GM20431 (cell line): ENCODE measurements around the gene MB21D2.

Experiments used
- in situ Hi-C: fragments of 300-500 bp; cut with MseI, MboI; formaldehyde crosslinking; loops from one replicate; pipeline ENCODE4 v1.15.0; 2020; ENCODE audit warnings: low sequenced_read_pairs; ENCODE audit not compliant: unreplicated experiment

MB21D2 gene

DNA sequence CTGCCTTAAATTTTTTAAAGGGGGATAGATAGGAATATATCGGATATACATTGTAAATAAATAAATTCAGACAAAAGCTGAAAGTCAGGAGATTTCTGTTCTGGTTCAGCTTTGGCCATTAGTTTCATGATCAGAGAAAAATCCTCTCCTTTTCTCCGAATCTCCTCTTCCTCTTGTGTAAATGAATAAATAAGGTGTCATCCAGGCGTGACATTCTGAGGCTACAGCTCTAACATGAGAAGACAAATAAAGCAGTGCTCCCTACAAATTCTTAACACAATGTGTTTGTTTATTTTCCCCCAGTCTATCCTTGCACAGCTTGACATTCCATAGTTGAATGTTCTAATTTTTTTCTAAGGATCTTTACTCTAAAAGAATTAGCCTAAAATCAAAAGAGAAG lies 9.4 kb upstream of the MB21D2 start:
- in situ Hi-C loops = no loop called here

DNA sequence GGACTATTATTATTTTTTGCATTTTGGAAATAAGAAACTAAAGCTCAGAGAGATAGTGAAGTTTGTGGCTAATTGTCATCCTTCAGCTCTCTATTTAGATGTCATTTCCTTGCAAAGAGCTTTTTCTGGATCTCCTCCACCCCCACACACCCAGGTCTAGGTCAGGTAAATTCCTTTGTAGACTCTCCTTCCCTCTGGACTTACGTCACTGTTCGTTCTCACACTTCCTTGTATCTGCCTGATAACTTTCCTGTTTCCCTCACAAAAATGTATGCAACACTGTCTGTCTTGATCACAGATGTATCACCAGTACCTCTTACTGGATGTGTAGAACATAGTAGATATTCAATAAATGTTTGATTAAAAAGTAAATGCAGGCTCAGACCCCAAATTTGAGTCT lies 6.1 kb upstream of the MB21D2 start:
- in situ Hi-C loops = loop anchor here (25.0 kb wide), 1 partner anchor 111 kb away; no protein-coding TSS in a partner anchor

DNA sequence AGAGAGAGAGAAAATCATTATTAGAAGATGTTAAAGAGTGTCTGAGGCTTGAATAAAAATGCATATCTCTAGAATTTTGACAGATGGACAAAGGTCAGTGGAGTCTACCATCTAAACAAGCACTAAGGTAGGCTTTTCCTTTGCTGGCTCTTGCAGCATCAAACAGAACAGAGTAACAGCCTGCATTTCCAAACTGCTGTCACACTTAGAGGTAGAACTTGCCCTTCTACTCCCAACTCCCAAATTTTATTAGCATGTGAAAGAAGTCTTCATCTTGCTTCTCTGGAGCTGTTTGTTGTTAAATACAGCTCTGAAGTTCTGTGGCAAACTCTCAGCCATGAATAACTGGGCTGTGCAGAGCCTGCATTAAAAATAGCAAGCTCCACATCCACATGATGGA lies 4.1 kb upstream of the MB21D2 start:
- in situ Hi-C loops = loop anchor here (25.0 kb wide), 1 partner anchor 109 kb away; no protein-coding TSS in a partner anchor

DNA sequence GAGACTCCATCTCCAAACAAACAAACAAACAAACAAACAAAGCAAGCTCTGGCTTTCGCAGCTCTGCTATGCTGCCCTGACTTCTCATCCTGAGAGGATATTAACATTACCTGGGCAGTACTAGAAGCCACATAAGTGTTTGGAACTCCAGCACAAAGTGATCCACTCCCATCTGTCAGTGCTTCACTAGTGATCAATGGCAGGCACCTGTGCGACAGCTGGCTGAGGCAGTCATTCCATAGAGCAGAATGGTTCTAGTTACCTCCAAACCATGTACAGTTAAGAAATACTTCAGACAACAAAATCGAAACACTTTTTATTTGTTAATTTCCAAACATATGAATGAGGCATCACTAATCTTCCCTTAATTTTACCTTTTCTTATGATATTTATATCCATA lies 2.8 kb upstream of the MB21D2 start:
- in situ Hi-C loops = loop anchor here (25.0 kb wide), 1 partner anchor 108 kb away; no protein-coding TSS in a partner anchor

DNA sequence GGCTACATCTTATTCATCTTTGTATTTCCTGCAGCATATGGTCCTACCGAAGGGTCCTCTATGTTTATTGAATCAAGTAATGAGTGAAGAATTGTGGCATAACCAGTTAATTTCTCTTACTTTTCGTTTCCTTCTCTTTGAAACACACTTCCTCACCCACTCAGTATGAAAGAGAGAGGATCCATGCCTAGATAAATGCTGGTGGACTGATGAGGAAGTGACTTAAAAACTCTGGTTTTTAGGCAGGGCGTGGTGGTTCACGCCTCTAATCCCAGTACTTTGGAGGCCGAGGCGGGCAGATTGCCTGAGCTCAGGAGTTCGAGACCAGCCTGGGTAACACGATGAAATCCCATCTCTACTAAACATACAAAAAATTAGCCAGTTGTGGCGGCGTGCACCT lies 2.2 kb upstream of the MB21D2 start:
- in situ Hi-C loops = loop anchor here (25.0 kb wide), 1 partner anchor 108 kb away; no protein-coding TSS in a partner anchor

DNA sequence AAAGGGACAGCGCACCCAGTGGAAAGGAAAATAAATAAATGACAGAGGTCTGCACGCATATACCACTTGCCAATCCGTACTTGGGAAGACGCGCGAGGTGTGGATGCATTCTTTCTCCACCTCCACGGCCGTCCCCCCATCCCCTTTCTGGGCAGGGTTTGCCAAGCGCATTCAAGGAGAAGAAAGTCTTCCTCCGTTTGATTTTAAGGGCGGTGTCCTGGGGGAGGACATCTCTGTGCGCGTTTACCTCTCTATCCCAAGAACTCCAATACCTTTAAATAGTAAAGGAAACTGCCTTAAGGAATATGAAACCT lies 576 bp upstream of the MB21D2 start:
- in situ Hi-C loops = loop anchor here (25.0 kb wide), 1 partner anchor 106 kb away; no protein-coding TSS in a partner anchor

DNA sequence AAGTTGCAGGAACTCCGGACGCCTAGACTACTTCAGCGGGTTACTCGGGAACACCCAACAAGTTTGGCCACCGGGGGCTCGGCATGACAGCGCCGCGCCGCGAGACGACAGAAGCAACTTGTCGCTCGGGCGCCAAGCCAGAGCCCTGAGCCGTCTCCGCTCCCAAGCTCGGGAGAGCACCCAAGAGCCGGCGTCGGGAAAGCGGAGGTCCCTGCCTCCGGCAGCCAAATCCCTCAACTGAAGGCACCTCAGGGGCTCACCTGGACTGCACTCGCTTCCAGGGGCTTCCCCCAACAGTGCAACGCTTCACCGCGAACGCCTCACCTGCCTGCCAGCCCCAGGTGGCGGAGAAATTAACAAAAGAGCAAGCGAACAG lies 640 bp downstream of the MB21D2 start:
- in situ Hi-C loops = loop anchor here (25.0 kb wide), 1 partner anchor 105 kb away; no protein-coding TSS in a partner anchor

DNA sequence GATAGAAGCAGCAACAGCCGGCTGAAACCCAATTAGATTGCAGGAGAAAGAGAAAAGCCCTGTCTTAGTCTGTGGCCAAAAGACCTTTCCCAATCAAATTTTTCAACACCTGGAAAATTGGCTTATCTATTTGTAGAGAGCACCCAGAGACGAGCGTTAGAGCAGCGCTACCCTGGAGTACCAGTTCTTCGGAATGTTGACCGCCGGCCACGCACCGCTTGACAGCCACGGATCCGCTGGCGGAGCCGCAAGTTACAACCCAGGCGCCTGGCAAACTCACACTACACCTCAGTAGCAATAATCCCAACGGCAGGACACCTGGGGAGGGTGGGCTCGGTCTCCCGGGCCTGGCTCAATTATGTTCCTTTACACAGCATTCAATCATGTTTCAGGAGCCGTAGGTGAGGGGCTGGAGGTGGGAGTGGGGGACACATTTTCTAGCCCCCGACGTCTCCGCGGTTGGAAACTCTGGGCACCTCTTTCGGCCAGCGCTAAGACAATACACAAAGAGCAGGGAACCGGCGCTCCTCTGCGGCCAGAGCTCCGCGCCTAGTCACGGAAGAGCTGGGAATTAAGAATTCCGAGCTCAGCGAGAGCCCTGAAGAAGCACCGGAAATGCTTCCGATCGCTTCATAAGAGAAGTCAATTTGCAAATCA lies 1.2 kb downstream of the MB21D2 start:
- in situ Hi-C loops = loop anchor here (25.0 kb wide), 1 partner anchor 104 kb away; no protein-coding TSS in a partner anchor

DNA sequence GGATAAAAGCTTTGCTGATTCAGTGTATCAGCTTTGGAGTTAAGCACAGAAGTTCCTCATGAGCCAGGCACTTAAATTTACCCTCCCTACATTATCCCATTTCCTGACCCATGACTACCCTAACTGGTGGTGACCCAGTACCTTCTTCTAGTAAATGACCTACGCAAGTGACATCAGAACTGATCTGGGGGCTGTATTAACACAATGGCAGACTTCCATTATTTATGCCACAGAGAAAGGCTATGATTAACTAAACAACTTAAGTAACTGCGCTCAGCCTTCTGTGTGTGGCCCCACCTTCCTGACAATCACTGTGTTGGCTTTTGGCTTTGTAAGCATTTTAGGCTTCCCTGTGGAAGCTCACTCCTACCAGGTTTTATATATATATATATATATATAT lies 1.9 kb downstream of the MB21D2 start:
- in situ Hi-C loops = loop anchor here (25.0 kb wide), 1 partner anchor 103 kb away; no protein-coding TSS in a partner anchor

DNA sequence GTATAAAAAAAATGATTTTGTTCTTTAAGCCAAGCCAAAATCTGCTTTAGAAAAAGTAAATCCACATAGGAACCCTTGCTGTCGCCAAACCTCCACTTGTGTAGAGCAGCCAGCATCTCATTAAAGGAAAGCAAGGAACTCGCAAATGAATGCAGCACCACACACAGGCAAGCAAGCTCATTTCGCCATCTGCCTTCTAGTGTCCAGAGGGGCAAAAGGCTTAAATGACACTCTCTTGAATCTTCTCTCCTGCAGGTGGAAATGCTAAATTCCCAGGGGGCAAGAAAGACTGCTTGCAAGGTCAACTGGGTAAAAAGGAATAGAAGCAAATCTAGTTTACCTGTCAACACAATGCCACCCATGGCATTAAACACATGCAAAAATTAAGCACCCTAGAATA lies 2.4 kb downstream of the MB21D2 start:
- in situ Hi-C loops = loop anchor here (25.0 kb wide), 1 partner anchor 103 kb away; no protein-coding TSS in a partner anchor

DNA sequence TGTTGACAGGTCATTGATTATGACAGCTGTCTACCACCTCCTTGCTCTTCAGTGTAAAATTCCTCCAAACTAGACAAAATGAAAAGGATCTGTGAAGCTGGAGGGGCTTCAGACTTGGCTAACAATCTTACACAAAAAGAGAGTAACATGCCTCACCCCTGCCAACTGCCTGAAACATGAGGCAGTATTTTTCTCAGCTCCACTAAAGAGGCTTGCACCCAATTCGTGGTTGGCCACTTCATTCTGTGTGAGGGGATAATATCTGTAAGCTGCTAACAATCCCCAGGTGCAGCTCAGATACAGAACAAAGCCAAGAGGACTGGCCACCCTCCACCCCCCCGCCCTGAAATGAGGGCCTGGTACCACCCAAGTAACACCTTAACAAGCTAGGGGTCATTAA lies 2.8 kb downstream of the MB21D2 start:
- in situ Hi-C loops = loop anchor here (25.0 kb wide), 1 partner anchor 103 kb away; no protein-coding TSS in a partner anchor

DNA sequence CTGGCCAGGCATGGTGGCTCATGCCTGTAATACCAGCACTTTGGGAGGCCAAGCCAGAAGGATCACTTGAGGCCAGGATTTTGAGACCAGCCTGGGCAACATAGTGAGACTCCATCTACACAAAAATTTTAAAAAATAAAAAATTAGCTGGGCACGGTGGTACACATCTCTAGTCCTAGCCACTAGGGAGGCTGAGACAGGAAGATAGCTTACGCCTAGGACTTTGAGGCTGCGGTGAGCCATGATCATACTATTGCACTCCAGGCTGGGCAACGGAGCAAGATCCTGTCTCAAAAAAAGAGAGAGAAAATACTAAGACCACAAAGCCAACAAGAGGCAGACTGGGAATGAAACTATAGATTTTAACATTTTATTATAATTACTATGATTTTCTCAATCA lies 4.1 kb downstream of the MB21D2 start:
- in situ Hi-C loops = loop anchor here (25.0 kb wide), 1 partner anchor 101 kb away; no protein-coding TSS in a partner anchor

DNA sequence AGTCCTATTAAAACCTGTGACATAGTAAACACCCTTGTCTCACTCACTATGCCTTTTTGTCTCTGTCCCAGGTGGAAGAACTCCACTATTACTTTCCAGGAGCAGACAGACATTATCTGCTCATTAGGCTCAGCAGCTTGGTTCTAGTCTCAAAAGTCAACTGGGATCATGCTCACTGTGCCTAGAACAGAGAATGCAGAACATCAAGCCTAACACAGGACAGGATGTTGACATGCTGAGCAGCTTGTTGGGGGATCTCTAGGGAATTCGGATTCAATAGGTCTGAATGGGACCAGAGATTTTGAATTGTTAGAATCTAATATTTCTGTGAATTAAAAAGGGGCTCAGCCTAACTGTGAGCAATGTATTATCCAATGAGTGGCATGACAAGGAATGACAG lies 6.4 kb downstream of the MB21D2 start:
- in situ Hi-C loops = loop anchor here (25.0 kb wide), 1 partner anchor 99 kb away; no protein-coding TSS in a partner anchor

DNA sequence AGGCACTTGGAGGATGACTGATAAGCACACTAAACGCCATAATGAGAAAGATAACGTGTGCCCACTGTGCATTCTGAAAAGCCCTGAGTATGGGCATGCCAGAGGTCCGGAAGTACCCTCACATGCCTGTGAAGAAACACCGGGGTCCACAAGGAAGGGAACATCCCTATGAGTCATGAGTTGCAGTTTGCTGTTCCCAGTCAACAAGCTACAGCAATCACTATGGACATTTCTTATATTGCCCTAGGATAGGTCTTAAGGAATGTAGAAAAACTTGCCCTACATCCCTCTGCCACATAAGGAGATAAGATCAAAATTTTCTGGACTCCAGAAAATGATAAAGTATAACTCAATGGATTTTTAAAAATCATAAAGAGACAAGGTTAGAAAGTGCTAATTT lies 9.9 kb downstream of the MB21D2 start:
- in situ Hi-C loops = loop anchor here (25.0 kb wide), 1 partner anchor 95 kb away; no protein-coding TSS in a partner anchor

DNA sequence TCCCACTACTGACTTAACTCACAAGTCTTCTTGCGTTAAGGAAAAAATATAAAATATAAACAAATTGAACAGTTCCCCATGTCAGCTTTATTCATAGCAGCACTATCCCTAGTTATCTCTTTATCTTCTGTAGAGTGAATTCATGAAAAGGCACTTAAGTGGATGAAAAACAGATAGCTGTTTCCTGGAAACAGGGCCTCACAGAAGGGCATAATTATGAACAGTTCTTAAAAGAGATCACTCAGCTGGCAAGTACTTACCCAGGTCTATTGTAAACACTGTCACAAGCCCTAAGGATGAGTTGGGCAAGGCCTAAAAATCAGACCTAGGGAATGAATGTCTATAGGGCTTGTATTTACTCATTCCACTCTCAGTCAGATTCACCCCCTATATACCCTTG lies 10.7 kb downstream of the MB21D2 start:
- in situ Hi-C loops = loop anchor here (25.0 kb wide), 1 partner anchor 95 kb away; no protein-coding TSS in a partner anchor

DNA sequence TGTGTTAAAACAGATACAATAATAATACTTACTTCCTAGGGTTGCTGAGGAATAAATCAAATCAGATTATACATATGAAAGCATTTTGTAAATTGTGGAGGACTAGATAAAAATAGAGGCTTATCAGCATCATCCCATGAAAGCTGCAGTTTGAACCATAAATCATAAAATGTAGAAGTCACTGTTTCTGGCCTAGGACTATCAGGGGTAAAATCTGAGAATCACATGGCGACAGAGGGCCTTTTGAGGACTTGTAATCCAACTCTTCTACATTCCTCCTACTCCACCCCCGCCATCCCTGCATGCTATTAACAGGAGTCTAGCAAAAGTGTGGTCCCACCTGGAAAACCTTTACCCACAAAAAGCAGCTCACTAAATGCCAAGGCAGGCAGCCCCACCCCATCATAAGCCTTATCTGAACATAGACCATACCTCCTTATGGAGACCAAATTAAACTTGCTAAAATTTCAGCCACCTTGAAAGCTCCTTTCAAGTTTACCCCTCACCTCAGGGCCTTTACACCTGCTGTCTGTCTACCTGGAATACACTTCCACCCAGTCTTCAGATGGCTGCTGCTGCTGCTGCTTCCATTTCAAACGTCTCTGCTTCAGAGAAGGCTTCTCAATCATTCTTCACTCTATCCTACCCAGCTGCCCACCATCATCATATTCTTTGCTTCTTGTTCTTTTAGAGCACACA lies 11.5 kb downstream of the MB21D2 start:
- in situ Hi-C loops = loop anchor here (25.0 kb wide), 1 partner anchor 94 kb away; no protein-coding TSS in a partner anchor

DNA sequence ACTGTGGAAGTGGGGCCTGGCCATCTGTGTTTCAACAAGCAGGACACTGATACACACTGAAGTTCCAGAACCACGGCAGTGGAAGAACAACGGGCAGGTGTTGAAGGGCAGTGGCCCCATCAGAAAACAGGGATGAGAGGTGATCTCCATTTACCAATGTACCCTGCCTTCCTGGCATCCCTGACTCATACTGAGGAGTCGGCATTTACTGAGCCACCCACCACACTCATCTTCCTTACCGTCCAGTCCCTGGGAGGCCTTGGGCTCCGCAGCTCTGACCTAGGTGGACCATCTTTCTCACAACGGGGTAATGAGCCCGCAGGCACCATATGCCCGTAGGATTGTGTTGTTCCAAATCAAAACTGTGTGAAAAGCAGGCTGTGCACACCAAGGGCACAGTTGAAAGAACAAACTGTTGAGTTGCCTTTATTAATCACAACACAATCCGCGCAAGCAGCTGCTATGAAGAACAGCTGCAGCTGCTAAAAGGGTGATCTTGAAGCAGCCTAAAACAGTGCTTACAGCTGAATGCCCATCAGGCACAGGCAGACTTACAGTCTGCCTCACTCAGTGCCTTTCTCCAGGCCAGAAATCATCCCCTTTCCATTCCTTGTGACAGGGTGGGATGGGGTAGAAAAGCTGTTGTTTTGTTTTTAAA lies 12.9 kb downstream of the MB21D2 start:
- in situ Hi-C loops = loop anchor here (25.0 kb wide), 1 partner anchor 92 kb away; no protein-coding TSS in a partner anchor

DNA sequence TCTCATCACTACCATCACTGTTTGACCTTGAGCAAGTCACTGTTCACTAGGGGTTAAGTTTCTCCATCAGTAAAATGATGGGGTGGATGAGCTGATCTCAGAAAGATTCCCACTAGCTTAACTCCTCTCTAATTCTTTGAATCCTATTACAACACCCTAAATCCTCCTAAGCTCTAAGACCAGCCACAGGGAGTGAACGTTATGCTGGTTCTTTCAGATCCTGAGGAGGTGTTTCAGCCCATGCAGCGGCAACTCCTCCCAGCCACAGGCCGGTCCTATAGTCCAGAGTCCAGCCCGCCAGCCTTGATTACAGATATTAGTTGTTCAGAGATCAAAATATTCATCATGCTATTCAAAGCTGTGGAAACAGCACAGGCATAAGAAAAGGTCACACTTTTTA lies 15.1 kb downstream of the MB21D2 start:
- in situ Hi-C loops = loop anchor here (25.0 kb wide), 1 partner anchor 90 kb away; no protein-coding TSS in a partner anchor

DNA sequence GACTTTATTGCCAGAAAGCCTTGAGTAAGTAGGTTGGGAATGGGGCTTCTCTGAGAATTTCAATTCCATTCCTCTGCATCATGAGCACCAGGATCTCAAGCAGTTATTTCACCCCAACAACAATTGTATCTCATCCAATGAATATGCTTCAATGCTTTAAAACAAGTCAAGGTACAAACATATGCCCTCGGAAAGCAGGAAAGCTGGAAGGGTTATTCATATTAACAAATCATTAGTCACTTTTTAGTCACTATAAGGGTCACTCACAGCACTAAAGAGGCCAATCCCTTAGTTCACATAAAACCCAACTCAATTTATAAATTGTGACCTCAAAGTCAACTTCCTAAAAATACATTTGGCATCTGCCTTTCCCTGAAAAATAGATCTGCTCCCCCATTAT lies 16.2 kb downstream of the MB21D2 start:
- in situ Hi-C loops = loop anchor here (25.0 kb wide), 1 partner anchor 89 kb away; no protein-coding TSS in a partner anchor

DNA sequence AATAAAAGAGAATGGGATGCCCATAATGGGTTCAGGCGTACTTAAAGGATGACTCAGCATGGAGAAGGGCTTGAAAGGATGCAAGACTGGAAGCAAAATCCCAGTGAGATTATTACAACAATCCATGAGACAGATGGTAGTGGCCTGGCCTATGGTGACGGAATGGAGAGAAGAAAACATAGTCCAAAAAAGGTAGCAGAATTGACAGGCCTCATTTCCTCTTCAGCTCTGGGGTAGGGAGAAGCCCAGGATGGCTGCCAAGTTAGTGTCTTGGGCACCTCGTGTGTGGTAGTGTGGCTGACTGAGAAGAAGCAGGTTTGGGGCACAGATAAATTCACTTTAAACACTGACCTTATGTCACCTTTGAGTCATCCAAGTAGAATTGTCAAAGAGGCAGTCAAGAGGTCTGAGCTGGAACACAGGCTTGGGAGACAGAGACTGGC lies 18.1 kb downstream of the MB21D2 start:
- in situ Hi-C loops = no loop called here
